ENCODE measurements around the gene TRIL.

DNA sequence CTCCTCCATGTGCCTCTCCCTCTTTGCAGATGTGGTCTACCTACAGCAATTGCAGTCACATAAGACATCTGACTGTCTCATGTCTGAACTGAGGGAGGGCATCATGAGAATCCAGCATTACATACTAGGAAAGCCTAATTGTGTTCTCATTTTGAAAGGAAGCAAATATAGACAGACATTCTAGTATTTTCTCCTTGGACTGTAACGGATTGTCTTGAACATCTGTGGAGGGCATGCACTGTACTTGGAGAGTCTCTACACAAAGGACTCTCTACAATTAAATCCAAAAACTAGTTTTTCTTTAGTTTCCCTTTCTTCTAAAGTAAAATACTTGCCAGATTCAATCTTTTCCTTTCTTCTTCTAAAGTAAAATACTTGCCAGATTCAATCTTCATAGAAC lies 34.7 kb upstream of the TRIL start:
- TF ChIP-seq, protein P1, sequence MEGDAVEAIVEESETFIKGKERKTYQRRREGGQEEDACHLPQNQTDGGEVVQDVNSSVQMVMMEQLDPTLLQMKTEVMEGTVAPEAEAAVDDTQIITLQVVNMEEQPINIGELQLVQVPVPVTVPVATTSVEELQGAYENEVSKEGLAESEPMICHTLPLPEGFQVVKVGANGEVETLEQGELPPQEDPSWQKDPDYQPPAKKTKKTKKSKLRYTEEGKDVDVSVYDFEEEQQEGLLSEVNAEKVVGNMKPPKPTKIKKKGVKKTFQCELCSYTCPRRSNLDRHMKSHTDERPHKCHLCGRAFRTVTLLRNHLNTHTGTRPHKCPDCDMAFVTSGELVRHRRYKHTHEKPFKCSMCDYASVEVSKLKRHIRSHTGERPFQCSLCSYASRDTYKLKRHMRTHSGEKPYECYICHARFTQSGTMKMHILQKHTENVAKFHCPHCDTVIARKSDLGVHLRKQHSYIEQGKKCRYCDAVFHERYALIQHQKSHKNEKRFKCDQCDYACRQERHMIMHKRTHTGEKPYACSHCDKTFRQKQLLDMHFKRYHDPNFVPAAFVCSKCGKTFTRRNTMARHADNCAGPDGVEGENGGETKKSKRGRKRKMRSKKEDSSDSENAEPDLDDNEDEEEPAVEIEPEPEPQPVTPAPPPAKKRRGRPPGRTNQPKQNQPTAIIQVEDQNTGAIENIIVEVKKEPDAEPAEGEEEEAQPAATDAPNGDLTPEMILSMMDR (IDR thresholded peaks at IDR 0.05) = no peak
- TF ChIP-seq POLR2A (IDR thresholded peaks at IDR 0.05) = no peak

All from esophagus squamous epithelium (tissue), 4 donors.